T-helper 1 cell treated with Interleukin-12 subunit alpha and Interleukin-12 subunit beta and Interleukin-4 antibody, amounts not matched to agents 30 ng/mL and 1 ng/mL, for 36 hours (primary cell): ENCODE measurements around the gene FXN. TPM values are rescaled to one million over a fixed set of nuclear protein-coding genes. Genes with fewer than 3 reads are reported as not detected.

Source experiments
- intact Hi-C: fragments of 100-400 bp; cut with micrococcal nuclease; formaldehyde crosslinking; loops from one replicate; pipeline ENCODE4 v1.15.1; 2024
- total RNA-seq: library from RNA; stranded (reverse); gene quantifications from 2 replicates; pipeline ENCODE4 v1.2.3, GENCODE V29; 2022

The FXN gene
- total RNA-seq, 1 donor from 2014 or later = 20.9 TPM

- intact Hi-C loops = no loop called here
These were observed 96.1 kb downstream of the FXN start for GRCh38 chr9:69131682-69132081.

DNA sequence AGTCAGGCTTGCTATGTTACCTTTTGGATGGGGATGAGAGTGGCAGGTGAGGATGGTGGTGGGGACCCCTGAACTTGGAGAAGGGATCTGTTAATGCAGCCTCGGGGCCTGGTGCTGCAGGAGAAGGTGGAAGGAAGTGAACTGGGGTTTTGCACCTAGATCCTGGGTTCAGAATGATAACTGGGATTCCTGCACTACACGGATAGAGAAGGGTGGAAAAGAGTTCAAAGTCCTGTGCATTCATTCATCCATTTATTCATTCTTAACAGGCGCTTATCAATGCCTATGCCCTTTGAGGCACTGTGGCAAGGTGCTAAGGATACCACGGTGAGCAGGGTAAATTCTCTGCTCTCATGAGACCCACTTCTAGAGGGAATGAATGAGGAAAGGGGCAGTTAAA is 96.8 kb downstream of the FXN start:
- intact Hi-C loops = no loop called here

DNA sequence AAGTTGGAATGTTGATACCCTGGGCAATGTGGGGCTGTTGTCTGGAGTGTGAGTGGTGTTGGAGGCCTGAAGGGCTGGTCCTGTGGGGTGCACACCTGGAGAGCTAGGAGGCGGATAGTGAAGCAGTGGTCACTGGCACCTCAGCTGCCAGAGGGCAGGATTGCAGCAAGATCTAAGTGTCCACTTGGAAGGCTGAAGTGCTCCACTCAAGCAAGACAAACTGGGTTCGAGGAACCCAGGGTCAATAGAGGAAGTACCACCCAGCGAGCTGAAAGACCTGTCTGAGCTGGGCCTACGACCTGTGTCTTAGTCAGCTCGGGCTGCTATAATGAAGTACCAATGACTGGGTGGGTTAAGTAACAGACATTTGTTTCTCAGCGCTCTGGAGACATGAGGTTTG is 98.9 kb downstream of the FXN start:
- intact Hi-C loops = no loop called here

- intact Hi-C loops = no loop called here
These were observed 100.6 kb downstream of the FXN start for GRCh38 chr9:69136185-69136584.

- intact Hi-C loops = no loop called here
These were observed 101.2 kb downstream of the FXN start for GRCh38 chr9:69136779-69137178.

GRCh38 chr9:69137311-69137710 is 101.8 kb downstream of the FXN start:
- intact Hi-C loops = no loop called here

DNA sequence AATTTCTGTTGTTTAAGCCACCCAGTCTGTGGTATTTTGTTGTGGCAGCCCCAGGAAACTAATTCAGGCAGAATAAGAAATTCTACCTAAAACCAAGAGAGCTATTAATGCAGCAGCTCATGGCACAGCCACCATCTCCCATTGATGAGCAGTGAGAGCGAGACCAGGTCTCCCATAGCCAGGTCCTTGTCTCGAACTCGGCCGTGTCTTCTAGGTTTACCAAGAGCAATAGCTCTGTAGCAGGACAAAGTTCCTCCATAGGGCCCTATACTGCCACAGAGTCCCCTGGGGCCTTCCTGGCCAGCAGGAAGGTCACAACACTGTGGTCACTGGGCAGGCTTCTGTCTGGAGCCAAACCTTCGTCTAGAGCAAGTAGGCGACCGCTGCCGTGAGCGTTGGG is 104.0 kb downstream of the FXN start:
- intact Hi-C loops = no loop called here

- intact Hi-C loops = loop anchor here (10.0 kb wide), 1 partner anchor 45 kb away; no protein-coding TSS in a partner anchor
These were observed 104.7 kb downstream of the FXN start for GRCh38 chr9:69140123-69140735.

DNA sequence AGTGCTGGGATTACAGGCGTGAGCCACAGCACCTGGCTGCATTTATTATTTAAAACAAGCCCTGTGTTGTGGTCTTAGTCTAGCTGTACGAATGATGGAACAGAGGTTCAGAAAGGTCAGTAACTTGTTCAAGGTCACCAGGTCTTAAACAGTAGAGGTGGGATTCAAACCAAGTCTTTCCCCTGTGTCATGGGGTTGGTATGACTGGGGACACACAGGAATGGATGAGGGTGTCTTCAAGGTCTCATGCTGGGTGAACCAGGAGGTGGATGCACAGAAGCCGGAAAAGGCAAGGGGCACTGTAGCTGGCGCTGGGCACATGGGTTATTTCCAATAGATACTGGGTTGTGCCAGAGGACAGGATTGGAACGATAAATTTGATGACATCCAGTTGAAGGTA is 106.3 kb downstream of the FXN start:
- intact Hi-C loops = loop anchor here (10.0 kb wide), 1 partner anchor 47 kb away; no protein-coding TSS in a partner anchor

DNA sequence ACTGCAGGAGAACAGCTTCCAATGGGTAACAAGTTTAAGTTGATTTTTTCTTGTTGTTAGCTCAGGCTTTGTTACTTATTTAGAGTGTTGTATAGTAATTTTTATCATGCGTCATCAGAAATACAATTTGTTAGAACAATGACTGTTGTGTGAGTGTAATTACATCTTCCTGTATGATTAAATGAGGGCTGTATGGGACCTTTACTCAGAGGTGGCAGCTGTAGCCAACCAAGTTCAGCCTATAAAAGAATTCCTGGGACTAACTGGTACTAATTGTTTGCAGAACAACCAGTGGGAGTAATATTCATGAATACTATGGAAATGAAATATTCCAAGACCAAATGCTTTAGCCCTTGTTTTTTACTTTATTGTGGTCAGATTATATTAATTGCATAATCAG is 107.7 kb downstream of the FXN start:
- intact Hi-C loops = loop anchor here (10.0 kb wide), 1 partner anchor 48 kb away; no protein-coding TSS in a partner anchor

DNA sequence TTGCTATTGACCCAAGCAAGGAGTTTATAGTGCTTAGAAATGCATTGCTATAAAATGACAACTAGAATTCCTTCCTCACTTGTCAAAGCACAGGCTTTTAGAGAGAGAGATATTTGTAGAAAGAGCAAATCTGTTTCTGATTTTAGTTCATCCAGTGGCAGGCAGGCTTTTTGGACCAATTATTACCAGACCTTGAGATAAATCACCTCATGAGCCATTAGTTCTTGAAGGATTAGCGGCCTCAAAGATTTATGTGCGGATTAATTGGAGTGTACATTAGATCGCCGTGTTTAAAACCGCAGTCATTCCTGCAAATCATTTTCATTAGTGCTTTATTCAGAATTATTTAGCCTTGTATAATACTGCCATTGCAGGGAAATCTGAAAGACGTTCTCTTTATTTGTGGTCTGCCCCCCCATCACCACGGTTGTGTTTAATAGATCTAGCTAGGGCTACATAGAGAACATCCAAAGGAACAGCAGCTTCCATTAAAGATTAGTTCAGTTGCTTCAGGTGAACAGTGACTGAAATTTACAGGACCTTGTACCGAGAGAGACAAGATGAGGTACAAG is 109.7 kb downstream of the FXN start:
- intact Hi-C loops = loop anchor here (10.0 kb wide), 1 partner anchor 50 kb away; no protein-coding TSS in a partner anchor

- intact Hi-C loops = loop anchor here (10.0 kb wide), 1 partner anchor 52 kb away; no protein-coding TSS in a partner anchor
These were observed 111.7 kb downstream of the FXN start for GRCh38 chr9:69147041-69147834.

DNA sequence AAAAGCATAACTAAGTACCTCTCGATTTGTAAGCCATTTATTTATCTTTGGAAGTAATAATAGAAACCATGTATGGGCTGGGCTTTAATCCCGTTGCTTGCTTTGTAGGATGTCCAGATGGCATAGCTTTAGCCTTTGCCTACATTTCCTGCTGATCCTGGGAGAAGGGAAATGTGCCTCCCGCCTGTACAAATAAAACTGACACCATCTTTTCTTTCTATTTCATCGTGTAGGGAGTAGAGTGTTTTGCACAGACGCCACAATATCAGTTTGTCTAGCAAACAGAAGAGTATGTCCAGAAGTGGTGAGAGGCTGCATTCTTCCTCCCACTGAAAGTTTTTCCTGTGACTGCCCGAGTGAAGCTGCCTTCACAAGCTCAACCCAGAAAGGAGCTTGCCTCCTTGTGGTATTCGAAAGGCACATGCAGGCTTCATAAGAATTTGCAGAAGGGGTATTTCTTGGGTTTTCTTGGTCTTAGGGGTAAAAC is 113.8 kb downstream of the FXN start:
- intact Hi-C loops = loop anchor here (10.0 kb wide), 1 partner anchor 55 kb away; no protein-coding TSS in a partner anchor

Other genes starting within 250 kb of the FXN start
- gene PRKACG, start 21.6 kb upstream of the FXN start, total RNA-seq = not detected in 2 replicates
- gene TJP2, start 138.5 kb downstream of the FXN start, total RNA-seq = 24.5 and 25.9 TPM in 2 replicates